Neural progenitor cell (in vitro differentiated cells): ENCODE measurements around the gene TOP2A. TPM values are rescaled to one million over a fixed set of nuclear protein-coding genes. Genes with fewer than 3 reads are reported as not detected.

ENCODE experiments used
- DNase-seq: peaks from one replicate; pipeline ENCODE4 v3.0.0-alpha.2; 2016; ENCODE audit warnings: low spot score
- H2AFZ ChIP-seq: fragments of 200-600 bp; sonication (generic); replicated peaks from 2 replicates; pipeline ENCODE4 v1.6.1; 2016; ENCODE audit warnings: antibody characterized with exemption
- H3F3A ChIP-seq: fragments of 200-600 bp; sonication (generic); 2 replicates; pipeline ENCODE4 v1.6.1; 2016; ENCODE audit warnings: antibody characterized with exemption, low read depth
- H3K27ac ChIP-seq: fragments of 200-600 bp; sonication (generic); 2 replicates; pipeline ENCODE4 v1.5.1; 2016; ENCODE audit warnings: mild to moderate bottlenecking
- H3K27me3 ChIP-seq: fragments of 200-600 bp; sonication (generic); 2 replicates; pipeline ENCODE4 v1.6.1; 2016; ENCODE audit warnings: mild to moderate bottlenecking, moderate library complexity
- H3K36me3 ChIP-seq: fragments of 200-600 bp; sonication (generic); 2 replicates; pipeline ENCODE4 v1.5.1; 2016
- H3K4me1 ChIP-seq: fragments of 200-600 bp; sonication (generic); 2 replicates; pipeline ENCODE4 v1.6.1; 2016; ENCODE audit warnings: mixed run types
- H3K4me2 ChIP-seq: fragments of 200-600 bp; sonication (generic); 2 replicates; pipeline ENCODE4 v1.6.1; 2016
- H3K4me3 ChIP-seq: fragments of 200-600 bp; sonication (generic); 2 replicates; pipeline ENCODE4 v1.5.1; 2016
- H3K79me2 ChIP-seq: fragments of 200-600 bp; sonication (generic); 2 replicates; pipeline ENCODE4 v1.6.1; 2016; ENCODE audit warnings: low read depth
- H3K9ac ChIP-seq: fragments of 200-600 bp; sonication (generic); 2 replicates; pipeline ENCODE4 v1.6.1; 2016
- H3K9me3 ChIP-seq: fragments of 200-600 bp; sonication (generic); 2 replicates; pipeline ENCODE4 v1.5.1; 2016; ENCODE audit warnings: low read depth
- H4K20me1 ChIP-seq: fragments of 200-600 bp; sonication (generic); 2 replicates; pipeline ENCODE4 v1.6.1; 2016; ENCODE audit warnings: low read depth
- H3K27ac Mint-ChIP-seq: 3 replicates; pipeline ENCODE4 v1.8.0; 2021; ENCODE audit warnings: mixed read lengths
- H3K27me3 Mint-ChIP-seq: 2 replicates; pipeline ENCODE4 v1.8.0; 2022; ENCODE audit warnings: low read depth, mild to moderate bottlenecking, inconsistent platforms, moderate library complexity, mixed read lengths; ENCODE audit not compliant: insufficient read depth
- H3K36me3 Mint-ChIP-seq: 3 replicates; pipeline ENCODE4 v1.8.0; 2021; ENCODE audit warnings: mixed read lengths
- H3K4me1 Mint-ChIP-seq: 3 replicates; pipeline ENCODE4 v1.8.0; 2021; ENCODE audit warnings: mixed read lengths
- H3K4me3 Mint-ChIP-seq: 3 replicates; pipeline ENCODE4 v1.8.0; 2021; ENCODE audit warnings: mild to moderate bottlenecking, moderate library complexity, mixed read lengths
- H3K9me3 Mint-ChIP-seq: 3 replicates; pipeline ENCODE4 v1.8.0; 2020; ENCODE audit warnings: mixed read lengths
- CTCF ChIP-seq: fragments of 200-600 bp; sonication (generic); IDR thresholded peaks from 2 replicates; pipeline ENCODE4 v1.5.1; 2017; ENCODE audit warnings: antibody characterized with exemption, mild to moderate bottlenecking
- EZH2 ChIP-seq: fragments of 200-600 bp; sonication (generic); IDR thresholded peaks from 2 replicates; pipeline ENCODE4 v1.6.1; 2017; ENCODE audit warnings: antibody characterized with exemption, mild to moderate bottlenecking, moderate library complexity
- EZH2phosphoT487 ChIP-seq: fragments of 200-600 bp; sonication (generic); IDR thresholded peaks from 2 replicates; pipeline ENCODE4 v1.6.1; 2017; ENCODE audit warnings: antibody characterized with exemption
- total RNA-seq: library from RNA; depleted of rRNA; stranded (reverse); fragments of >200 nt; gene quantifications from 2 replicates; pipeline ENCODE4 v1.2.3, GENCODE V29; 2015; ENCODE audit warnings: low replicate concordance

Gene TOP2A
- total RNA-seq, 1 donor from 2014 or later, result 968 TPM

GRCh38 chr17:40433551-40434415 is 16.1 kb upstream of the TOP2A start:
- Mint-ChIP-seq H3K9me3 (peaks cover 5% of the 10 kb centered on the region), H3K4me1 (peaks cover 9% of the 10 kb centered on the region), H3K27ac (no peak overlapping the region), H3K4me3 (no peak overlapping the region), H3K27me3 (peaks cover 7% of the 10 kb centered on the region), H3K36me3 (no peaks in the 10 kb centered on the region)
- Histone ChIP-seq H3K9me3 (no peaks in the 10 kb centered on the region), H3K4me3 (no peak overlapping the region), H3K36me3 (no peaks in the 10 kb centered on the region), H3F3A (no peaks in the 10 kb centered on the region), H3K4me2 (peak overlapping the region; percentile 24), H3K79me2 (no peaks in the 10 kb centered on the region), H3K27ac (no peak overlapping the region), H2AFZ (peak overlapping the region; percentile 100), H3K27me3 (no peaks in the 10 kb centered on the region), H3K9ac (no peak overlapping the region), H4K20me1 (no peaks in the 10 kb centered on the region), H3K4me1 (peaks cover 7% of the 10 kb centered on the region)
- peak; percentile 72 for DNase-seq
- no peak for TF ChIP-seq EZH2phosphoT487
- peak; percentile 64 for TF ChIP-seq CTCF
- TF ChIP-seq EZH2, result no peak

GRCh38 chr17:40432864-40433528 is 15.3 kb upstream of the TOP2A start:
- peaks cover 7% of the 10 kb centered on the region for H3K27me3 Mint-ChIP-seq
- H3K4me3 Mint-ChIP-seq, result no peak overlapping the region
- TF ChIP-seq EZH2, result no peak
- TF ChIP-seq EZH2phosphoT487, result no peak
- no peak for TF ChIP-seq CTCF
- Histone ChIP-seq H3K4me1 (peaks cover 7% of the 10 kb centered on the region), H3K9me3 (no peaks in the 10 kb centered on the region), H3K4me2 (peak overlapping the region; percentile 24), H2AFZ (peak overlapping the region; percentile 100), H3K36me3 (no peaks in the 10 kb centered on the region), H3K27me3 (no peaks in the 10 kb centered on the region), H3K79me2 (no peaks in the 10 kb centered on the region), H3K9ac (no peak overlapping the region), H3F3A (no peaks in the 10 kb centered on the region), H3K27ac (no peak overlapping the region), H4K20me1 (no peaks in the 10 kb centered on the region), H3K4me3 (no peak overlapping the region)
- no peaks in the 10 kb centered on the region for H3K36me3 Mint-ChIP-seq
- peaks cover 9% of the 10 kb centered on the region for H3K4me1 Mint-ChIP-seq
- no peak for DNase-seq
- H3K27ac Mint-ChIP-seq, result no peak overlapping the region
- H3K9me3 Mint-ChIP-seq, result peaks cover 6% of the 10 kb centered on the region

GRCh38 chr17:40431231-40431602 is 13.5 kb upstream of the TOP2A start:
- H3K27me3 Mint-ChIP-seq, result peaks cover 5% of the 10 kb centered on the region
- no peaks in the 10 kb centered on the region for H3K9me3 ChIP-seq
- no peak for TF ChIP-seq EZH2phosphoT487
- no peak for TF ChIP-seq CTCF
- TF ChIP-seq EZH2, result no peak

More at GRCh38 chr17:40431231-40431602, 13.5 kb upstream of the TOP2A start:
- H3K4me2 ChIP-seq, result no peak overlapping the region
- H4K20me1 ChIP-seq, result no peaks in the 10 kb centered on the region
- no peak overlapping the region for H3K27ac Mint-ChIP-seq
- no peaks in the 10 kb centered on the region for H3F3A ChIP-seq
- no peak overlapping the region for H3K4me3 ChIP-seq
- peaks cover 10% of the 10 kb centered on the region for H3K9me3 Mint-ChIP-seq
- H3K27me3 ChIP-seq, result no peaks in the 10 kb centered on the region
- no peak overlapping the region for H3K27ac ChIP-seq
- H3K9ac ChIP-seq, result no peak overlapping the region
- no peaks in the 10 kb centered on the region for H3K36me3 ChIP-seq
- H2AFZ ChIP-seq, result no peak overlapping the region
- peaks cover 7% of the 10 kb centered on the region for H3K4me1 ChIP-seq
- no peak overlapping the region for H3K4me3 Mint-ChIP-seq
- H3K36me3 Mint-ChIP-seq, result no peaks in the 10 kb centered on the region
- no peak for DNase-seq
- peaks cover 13% of the 10 kb centered on the region for H3K4me1 Mint-ChIP-seq
- no peaks in the 10 kb centered on the region for H3K79me2 ChIP-seq
